Small intestine (tissue), 7 donors: ENCODE results near the gene GDF11. TPM values are rescaled to one million over a fixed set of nuclear protein-coding genes. Genes with fewer than 3 reads are reported as not detected.

Experiments
- DNase-seq, 2 donors: peaks; one replicate each; pipeline versions ENCODE4 v3.0.0 to v3.0.0-alpha.2; 2013
- FAIRE-seq: peaks from 2 replicates; lab custom pipeline; 2012; peaks lifted over from hg19 to GRCh38; lab: Jason Lieb, UNC
- H3K27ac ChIP-seq, 3 donors: one replicate each; pipeline ENCODE4 v1.5.1; 2013; ENCODE audit warnings: low read length in 2 of 3, mild to moderate bottlenecking in 2 of 3, control low read depth in 1 of 3, inconsistent platforms in 1 of 3, low read depth in 1 of 3, moderate library complexity in 1 of 3
- H3K27me3 ChIP-seq, 3 donors: one replicate each; pipeline ENCODE4 v1.6.1; 2013; ENCODE audit warnings: low read length in 3 of 3, inconsistent platforms in 1 of 3; ENCODE audit not compliant: control insufficient read depth in 3 of 3, insufficient read depth in 3 of 3
- H3K36me3 ChIP-seq, 3 donors: one replicate each; pipeline ENCODE4 v1.6.1; 2013; ENCODE audit warnings: low read length in 3 of 3, inconsistent platforms in 1 of 3, low read depth in 1 of 3, mild to moderate bottlenecking in 1 of 3, moderate library complexity in 1 of 3; ENCODE audit not compliant: control insufficient read depth in 3 of 3, insufficient read depth in 2 of 3
- H3K4me1 ChIP-seq, 3 donors: one replicate each; pipeline ENCODE4 v1.6.1; 2013; ENCODE audit warnings: low read length in 2 of 3, inconsistent platforms in 1 of 3, low read depth in 1 of 3, mild to moderate bottlenecking in 1 of 3, moderate library complexity in 1 of 3; ENCODE audit not compliant: control insufficient read depth in 3 of 3, insufficient read depth in 2 of 3
- H3K4me3 ChIP-seq, 3 donors: one replicate each; pipeline ENCODE4 v1.5.1; 2013; ENCODE audit warnings: low read length in 3 of 3, control low read depth in 1 of 3, inconsistent platforms in 1 of 3, low read depth in 1 of 3, mild to moderate bottlenecking in 1 of 3, moderate library complexity in 1 of 3
- H3K9me3 ChIP-seq, 2 donors: one replicate each; pipeline ENCODE4 v1.6.1; 2013; ENCODE audit warnings: low read depth in 1 of 2, low read length in 1 of 2; ENCODE audit not compliant: control insufficient read depth in 2 of 2, insufficient read depth in 1 of 2
- WGBS, 3 donors: extraction: QIAGEN DNeasy Blood & Tissue Kit; methylation state at CpG; one replicate each; pipeline ENCODE4 v1.1.7; 2013; 5-methylcytosine and 5-hydroxymethylcytosine counted together
- polyA plus RNA-seq, 4 donors: library from polyadenylated mRNA; stranded (reverse) in 3 of 4; unstranded in 1 of 4; fragments of 200-250 nt in 3 of 4; fragments of 120-200 nt in 1 of 4; gene quantifications; one replicate each; pipeline versions ENCODE4 v1.2.1 to v1.2.3, GENCODE V29; 2013
- donor health status: healthy with polysubstance abuse.
- donor health status: control.
- donor health status: control.
- donor health status: Bipolar disorder and iron deficiency.
- donor health status: healthy.

Gene GDF11
- polyA plus RNA-seq, 4 donors, result 0.22 to 4.2 (median 2.5) TPM

GRCh38 chr12:55711786-55712553 is 31.0 kb upstream of the GDF11 start:
- DNase-seq, result no peak
- H3K27me3 ChIP-seq, result peaks cover 0 to 43% (median 0%) of the 10 kb centered on the region in 3 donors
- H3K4me3 ChIP-seq, result no peak overlapping the region
- peaks cover 0 to 8% (median 5%) of the 10 kb centered on the region in 3 donors for H3K4me1 ChIP-seq
- H3K27ac ChIP-seq, result peak overlapping the region in 1 of 3 donors; percentile 27
- H3K36me3 ChIP-seq, result peaks cover 0 to 2% (median 0%) of the 10 kb centered on the region in 3 donors
- 75 to 93% (median 80%) methylated on average over 4 of the region's 4 CpGs for WGBS, 3 donors
- no peaks in the 10 kb centered on the region for H3K9me3 ChIP-seq
- FAIRE-seq, result no peak

- Histone ChIP-seq H3K36me3 (peaks cover 0 to 8% (median 0%) of the 10 kb centered on the region in 3 donors), H3K27me3 (peaks cover 0 to 38% (median 0%) of the 10 kb centered on the region in 3 donors), H3K4me3 (no peak overlapping the region), H3K9me3 (no peaks in the 10 kb centered on the region), H3K4me1 (peaks cover 5 to 17% (median 6%) of the 10 kb centered on the region in 3 donors), H3K27ac (peak overlapping the region in 1 of 3 donors; percentile 17)
- WGBS, 3 donors, result 36 to 54% (median 46%) methylated on average over 1 of the region's 1 CpG
- DNase-seq, result no peak
- no peak for FAIRE-seq
Measured at GRCh38 chr12:55712700-55713415, 30.1 kb upstream of the GDF11 start.

DNA sequence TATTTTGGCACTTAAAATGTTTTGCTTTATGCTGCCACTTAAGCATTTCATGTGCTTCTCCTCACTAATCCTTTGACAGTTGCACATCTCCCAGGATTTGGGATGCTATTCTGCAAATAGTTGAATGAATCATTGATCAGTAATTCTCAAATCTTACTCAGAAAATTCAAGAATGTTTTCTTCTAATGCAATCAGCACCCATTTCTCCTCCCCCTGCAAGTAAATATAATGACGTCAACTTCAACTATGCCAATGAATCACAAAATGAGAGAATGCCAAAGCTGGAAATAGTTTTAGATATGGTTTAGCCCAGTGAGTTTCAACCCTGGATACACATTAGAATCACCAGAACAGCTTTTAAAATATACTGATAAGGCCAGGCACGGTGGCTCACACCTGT is 29.2 kb upstream of the GDF11 start:
- DNase-seq (no peak), FAIRE-seq (no peak)
- no peak overlapping the region for H3K27ac ChIP-seq
- H3K4me1 ChIP-seq, result peaks cover 5 to 23% (median 11%) of the 10 kb centered on the region in 3 donors
- no peak overlapping the region for H3K4me3 ChIP-seq
- H3K27me3 ChIP-seq, result peaks cover 0 to 35% (median 0%) of the 10 kb centered on the region in 3 donors
- peaks cover 0 to 13% (median 0%) of the 10 kb centered on the region in 3 donors for H3K36me3 ChIP-seq
- no peaks in the 10 kb centered on the region for H3K9me3 ChIP-seq
- 58 to 79% (median 64%) methylated on average over 2 of the region's 2 CpGs for WGBS, 3 donors

GRCh38 chr12:55715169-55715764 is 27.7 kb upstream of the GDF11 start:
- DNase-seq, result no peak
- Histone ChIP-seq H3K27ac (peak overlapping the region; percentile 82 to 93 (median 87)), H3K36me3 (peaks cover 0 to 26% (median 0%) of the 10 kb centered on the region in 3 donors), H3K4me3 (peak overlapping the region in 2 of 3 donors; percentile 65 to 75), H3K4me1 (peaks cover 8 to 37% (median 11%) of the 10 kb centered on the region in 3 donors), H3K27me3 (peaks cover 0 to 21% (median 0%) of the 10 kb centered on the region in 3 donors), H3K9me3 (no peaks in the 10 kb centered on the region)
- WGBS, 3 donors, result 55 to 60% (median 56%) methylated on average over 7 of the region's 7 CpGs
- no peak for FAIRE-seq

- Histone ChIP-seq H3K27ac (peak within 1 kb of the TSS; percentile 82 to 93 (median 87)), H3K4me1 (peaks cover 8 to 43% (median 11%) of the 10 kb centered on the region in 3 donors), H3K36me3 (peaks cover 0 to 27% (median 0%) of the 10 kb centered on the region in 3 donors), H3K27me3 (peaks cover 0 to 16% (median 0%) of the 10 kb centered on the region in 3 donors), H3K4me3 (peak within 1 kb of the TSS; percentile 65 to 78 (median 75)), H3K9me3 (no peaks in the 10 kb centered on the region)
- DNase-seq (peak; percentile 96 to 99), FAIRE-seq (no peak)
- WGBS, 3 donors, result 0 to 1% (median 1%) methylated on average over 42 of the region's 42 CpGs
Measured at GRCh38 chr12:55715833-55716581, 26.9 kb upstream of the GDF11 start, which contains the start of gene BLOC1S1. BLOC1S1 (plus strand) TSS chr12:55716046; CDS start chr12:55716052, 6 bp downstream.

DNA sequence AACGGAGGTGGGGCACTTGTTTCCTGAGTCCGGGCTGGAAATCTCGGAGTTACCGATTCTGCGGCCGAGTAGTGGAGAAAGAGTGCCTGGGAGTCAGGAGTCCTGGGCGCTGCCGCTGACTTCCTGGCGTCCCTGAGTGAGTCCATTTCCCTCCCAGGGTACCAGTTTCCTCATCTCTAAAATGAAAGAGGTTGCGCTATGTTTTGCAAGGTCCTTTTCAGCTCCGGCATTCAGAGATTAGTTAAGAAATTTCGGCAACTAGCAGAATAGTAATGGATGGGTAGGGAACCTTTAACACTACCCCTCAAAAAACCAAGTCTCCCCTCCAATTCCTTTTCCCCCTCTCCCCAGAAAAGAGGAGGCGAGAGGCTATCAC is 26.4 kb upstream of the GDF11 start:
- 1 to 4% (median 1%) methylated on average over 13 of the region's 13 CpGs for WGBS, 3 donors
- FAIRE-seq (no peak), DNase-seq (no peak)
- peaks cover 8 to 49% (median 11%) of the 10 kb centered on the region in 3 donors for H3K4me1 ChIP-seq
- H3K36me3 ChIP-seq, result peaks cover 0 to 32% (median 0%) of the 10 kb centered on the region in 3 donors
- peak overlapping the region; percentile 82 to 93 (median 87) for H3K27ac ChIP-seq
- peak overlapping the region; percentile 65 to 78 (median 75) for H3K4me3 ChIP-seq
- peaks cover 0 to 15% (median 0%) of the 10 kb centered on the region in 3 donors for H3K27me3 ChIP-seq
- no peaks in the 10 kb centered on the region for H3K9me3 ChIP-seq

- Histone ChIP-seq H3K27ac (peak overlapping the region in 2 of 3 donors; percentile 87 to 93), H3K4me3 (peak overlapping the region in 2 of 3 donors; percentile 65 to 75), H3K27me3 (peaks cover 0 to 8% (median 0%) of the 10 kb centered on the region in 3 donors), H3K36me3 (peaks cover 0 to 39% (median 0%) of the 10 kb centered on the region in 3 donors), H3K4me1 (peaks cover 8 to 53% (median 11%) of the 10 kb centered on the region in 3 donors), H3K9me3 (no peaks in the 10 kb centered on the region)
- FAIRE-seq, result no peak
- 15 to 39% (median 37%) methylated on average over 7 to 8 of the region's 8 CpGs for WGBS, 3 donors
- peak in 1 of 2 donors; percentile 60 for DNase-seq
Measured at GRCh38 chr12:55717011-55718007, 25.6 kb upstream of the GDF11 start.
